Skin of body (tissue), 2 donors: ENCODE results near the gene CHGA. TPM values are rescaled to one million over a fixed set of nuclear protein-coding genes. Genes with fewer than 3 reads are reported as not detected.

ENCODE experiments used
- DNase-seq: peaks from one replicate; lab custom pipeline; 2025; lab: John Stamatoyannopoulos, UW
- total RNA-seq: library from RNA; depleted of rRNA; stranded (reverse); fragments of >200 nt; gene quantifications from one replicate; pipeline ENCODE4 v1.2.3, GENCODE V29; 2014

Gene CHGA
- total RNA-seq, 1 donor from 2014 or later: 0.69 TPM

DNA sequence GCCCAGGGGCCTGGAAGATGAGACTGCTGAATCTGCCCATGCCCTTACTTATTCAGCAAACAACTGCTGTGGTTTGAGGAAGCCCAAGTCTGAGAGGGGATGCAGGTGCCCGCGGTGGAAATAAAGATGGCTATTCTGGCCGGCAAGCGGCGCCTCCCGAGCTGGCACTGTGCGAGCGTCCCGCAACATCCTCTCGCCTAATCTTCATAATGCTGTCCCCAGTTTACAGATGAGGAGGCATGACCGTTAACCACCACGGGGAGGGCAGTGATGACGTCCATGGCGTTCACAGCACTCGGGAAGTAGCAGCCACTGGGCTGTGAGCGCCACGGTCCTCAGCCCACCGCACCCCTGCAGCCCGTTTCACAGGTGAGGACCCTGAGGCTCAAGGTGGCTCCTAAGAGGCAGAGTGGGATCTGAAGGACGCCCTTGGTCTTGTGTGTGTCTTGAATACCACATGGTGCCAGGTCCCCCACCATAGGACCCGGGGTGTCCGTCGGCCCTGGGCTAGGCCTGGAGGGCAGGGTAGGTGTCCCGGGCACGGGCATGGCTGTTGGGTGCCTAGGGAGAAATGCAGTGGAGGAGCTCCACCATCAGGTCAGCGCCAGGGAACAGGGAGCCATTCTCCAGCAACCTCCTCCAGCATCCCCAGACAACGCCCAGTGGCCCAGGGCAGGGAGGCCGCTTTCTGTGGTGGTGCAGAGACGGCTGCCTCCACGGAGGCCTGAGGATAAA, 20.2 kb downstream of the CHGA start:
- DNase-seq: no peak

DNA sequence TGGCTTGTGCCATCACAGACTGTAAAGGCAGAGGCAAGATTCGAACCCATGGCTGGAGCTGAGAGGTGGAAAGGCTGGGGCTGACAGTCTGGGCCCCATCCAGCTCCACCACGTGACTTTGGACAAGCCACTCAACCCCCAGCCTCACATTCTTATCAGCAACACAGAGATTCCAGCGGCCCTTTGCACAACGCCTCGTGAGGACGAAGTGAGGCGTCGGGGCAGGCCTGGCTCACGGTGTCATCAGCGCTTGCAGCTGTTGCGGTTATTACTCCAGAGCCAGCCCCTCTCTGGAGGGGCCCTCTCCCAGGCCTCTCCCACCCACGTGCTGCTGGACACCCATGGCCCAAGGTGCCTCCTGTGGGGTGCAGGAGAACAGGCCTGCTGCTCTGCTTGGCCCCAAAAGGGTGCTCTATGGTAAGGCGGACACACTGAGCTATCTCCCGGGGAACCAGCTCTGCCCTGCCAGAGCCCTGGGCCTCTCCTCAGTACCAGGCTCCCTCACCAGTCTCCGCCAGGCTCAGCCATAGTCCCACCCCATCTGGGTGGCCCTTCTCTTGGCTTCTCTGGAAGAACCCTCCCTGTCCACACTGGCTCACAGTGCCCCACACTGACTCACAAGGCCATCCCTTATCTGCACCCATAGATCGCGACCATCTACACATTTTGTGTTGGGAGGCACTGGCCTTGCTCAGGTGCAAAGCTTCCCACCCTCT, 21.1 kb downstream of the CHGA start:
- DNase-seq: no peak

DNA sequence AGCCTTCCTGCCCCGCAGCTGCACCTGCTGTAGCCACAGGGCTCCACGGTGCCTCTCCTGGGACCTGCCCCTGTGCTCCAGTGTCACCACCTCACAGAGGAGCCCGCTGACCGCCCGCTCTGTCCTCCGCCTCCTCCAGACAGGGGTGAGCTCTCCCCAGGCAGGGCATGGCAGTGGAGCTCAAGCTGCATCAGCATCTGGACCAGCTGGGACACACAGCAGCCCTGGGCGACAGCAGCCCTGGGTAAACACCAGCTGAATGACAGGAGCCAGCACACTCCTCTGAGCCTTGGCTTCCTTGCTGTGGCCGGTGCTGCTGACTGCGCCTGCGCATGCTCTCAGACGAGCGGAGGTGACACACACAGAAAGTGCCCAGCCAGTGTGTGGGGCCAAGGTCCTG, 22.0 kb downstream of the CHGA start:
- no peak for DNase-seq

DNA sequence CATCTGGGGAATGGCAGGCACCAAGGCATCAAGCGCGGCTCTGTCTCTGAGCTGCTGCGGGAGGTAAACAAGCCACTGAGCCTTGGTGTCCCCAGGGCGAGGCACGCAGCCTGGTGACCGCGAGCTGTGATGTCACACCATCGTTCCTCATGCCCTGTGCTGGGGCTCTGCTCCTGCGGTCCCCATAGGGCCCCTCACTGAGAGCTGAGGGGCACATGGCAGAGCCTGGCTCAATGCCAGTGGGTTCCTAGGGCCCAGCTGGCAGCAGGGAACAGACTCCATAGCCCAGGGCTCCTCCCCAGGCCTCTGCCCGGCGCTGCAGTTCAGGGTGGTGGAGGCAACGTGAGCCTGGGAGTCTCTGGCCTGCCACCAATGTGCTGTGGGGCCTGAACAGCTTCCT, 22.6 kb downstream of the CHGA start:
- no peak for DNase-seq

DNA sequence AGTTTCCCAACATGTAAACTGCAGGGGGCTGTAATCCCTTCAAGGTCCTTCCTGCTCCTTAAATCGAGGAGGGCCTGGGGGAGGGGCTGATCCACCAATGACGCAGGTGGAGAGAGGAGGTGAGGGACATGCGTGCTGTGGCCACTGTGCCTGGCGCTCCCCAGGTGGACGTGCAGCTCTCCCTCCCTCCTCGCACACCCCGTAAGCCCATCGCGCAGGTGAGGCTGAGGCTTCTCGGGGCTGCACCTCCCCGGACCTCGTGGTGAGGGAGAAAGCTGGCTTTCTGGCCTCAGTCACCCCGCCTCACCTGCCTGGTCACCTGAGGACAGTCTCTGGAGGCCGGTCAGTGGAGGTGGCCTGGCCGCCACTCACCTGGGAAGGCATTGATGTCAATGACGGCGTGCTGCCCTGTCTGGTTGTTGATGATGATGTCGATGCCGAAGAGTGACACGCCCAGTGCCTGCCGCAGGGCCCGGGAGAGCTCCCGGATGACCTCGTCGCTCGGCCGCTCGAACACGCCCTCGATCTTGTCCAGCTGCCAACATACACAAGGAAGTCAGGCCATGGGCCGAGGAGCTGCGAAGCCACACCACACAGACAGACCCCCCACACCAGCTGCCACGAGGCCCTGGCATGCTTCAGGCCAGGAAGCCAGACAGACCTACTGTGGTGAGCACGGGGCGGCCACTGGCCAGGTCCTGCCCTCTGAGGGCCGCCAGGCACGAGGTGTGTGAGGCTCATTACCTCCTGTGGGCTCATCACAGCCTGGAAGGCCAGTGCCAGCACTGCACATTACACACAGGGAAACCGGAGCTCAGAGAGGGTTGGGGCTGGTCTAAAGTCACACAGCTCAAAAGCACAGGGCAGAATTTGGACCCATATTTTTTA, 23.3 kb downstream of the CHGA start:
- DNase-seq: no peak

- DNase-seq: no peak
These were observed 24.0 kb downstream of the CHGA start for GRCh38 chr14:92946847-92947545.

- DNase-seq: no peak
These were observed 25.7 kb downstream of the CHGA start for GRCh38 chr14:92948647-92949046.

GRCh38 chr14:92949496-92950192, 26.7 kb downstream of the CHGA start:
- no peak for DNase-seq

DNA sequence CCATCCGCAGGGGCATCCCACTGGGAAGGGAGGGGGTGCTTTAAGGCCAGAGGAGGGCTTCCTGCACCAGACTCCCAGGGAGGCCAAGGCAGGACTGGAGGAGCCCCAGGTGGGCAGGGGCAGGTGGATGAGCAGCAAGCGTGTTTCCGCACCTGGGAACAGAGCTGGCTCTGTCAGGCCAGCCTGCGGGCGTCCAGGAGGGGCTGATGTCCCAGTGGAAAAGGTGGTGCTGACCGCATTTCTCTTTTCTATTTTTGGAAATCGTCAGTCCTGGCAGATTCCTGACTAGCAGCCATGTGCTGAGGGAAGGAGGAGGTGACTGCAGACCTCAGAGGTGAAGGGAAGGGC, 27.2 kb downstream of the CHGA start:
- no peak for DNase-seq

DNA sequence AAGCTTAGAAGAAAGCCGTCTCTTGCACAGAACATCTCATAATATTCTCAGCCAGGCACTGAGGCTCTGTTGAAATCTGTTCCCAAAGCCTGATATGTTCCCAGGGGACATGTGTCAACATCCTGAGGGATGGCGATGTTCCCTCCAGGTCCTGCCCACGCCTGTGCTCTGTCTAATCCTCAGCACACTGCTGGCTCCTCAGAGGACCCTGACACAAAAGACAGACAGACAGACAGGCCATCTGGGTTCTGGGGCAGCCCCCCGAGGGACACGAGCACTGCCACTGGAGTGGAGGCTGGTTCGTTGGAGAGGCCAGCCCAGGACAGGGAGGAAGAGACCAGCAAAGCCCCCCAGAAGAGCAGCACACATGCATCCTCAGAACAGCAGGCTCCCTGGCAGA, 27.8 kb downstream of the CHGA start:
- DNase-seq: no peak

DNA sequence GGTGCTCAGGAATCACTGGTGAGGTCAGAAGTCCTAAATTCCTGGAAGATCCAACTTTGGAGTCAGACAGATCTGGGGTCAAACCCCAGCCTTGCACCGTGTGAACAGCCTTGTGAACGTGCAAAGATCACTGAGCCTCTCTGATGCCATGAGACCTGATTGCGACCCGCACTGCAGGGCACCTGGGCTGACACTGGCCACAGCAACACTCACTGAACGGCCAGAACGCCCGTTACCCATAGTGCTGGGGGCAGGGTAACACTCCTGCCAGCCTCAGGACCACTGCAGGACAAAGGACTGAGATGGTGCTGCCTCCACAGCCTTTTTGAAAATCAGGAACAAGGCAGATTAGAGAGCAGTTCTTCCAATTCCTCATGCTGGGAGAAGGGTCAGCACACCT, 28.3 kb downstream of the CHGA start:
- DNase-seq: no peak

DNA sequence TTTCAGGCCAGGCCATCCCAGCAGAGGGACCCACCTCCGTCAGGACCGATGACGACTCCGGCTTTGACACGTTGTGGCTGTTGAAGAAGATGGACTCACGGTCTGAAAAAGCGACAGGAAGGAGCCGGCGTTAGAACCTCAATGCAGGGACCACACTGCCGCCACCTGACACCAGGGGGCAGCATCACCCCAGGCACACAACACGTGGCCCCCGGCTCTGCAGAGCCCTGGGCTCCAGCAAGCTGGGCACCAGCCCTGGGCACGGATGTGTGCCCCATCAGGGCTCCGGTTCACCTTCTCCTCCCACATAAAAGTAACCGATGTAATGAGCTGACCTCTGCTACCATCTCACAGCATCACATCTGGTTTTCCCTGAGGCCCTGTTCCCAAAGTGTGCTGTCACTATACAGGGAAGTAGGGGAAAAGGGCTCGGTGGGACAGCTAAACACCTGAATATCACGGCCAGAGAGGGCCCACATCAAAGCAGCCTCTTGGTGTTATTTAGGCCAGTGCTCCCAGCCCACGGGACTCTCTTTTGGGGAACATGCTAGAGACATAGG, 29.0 kb downstream of the CHGA start:
- peak; percentile 27 for DNase-seq

GRCh38 chr14:92952481-92953298, 29.7 kb downstream of the CHGA start:
- no peak for DNase-seq

DNA sequence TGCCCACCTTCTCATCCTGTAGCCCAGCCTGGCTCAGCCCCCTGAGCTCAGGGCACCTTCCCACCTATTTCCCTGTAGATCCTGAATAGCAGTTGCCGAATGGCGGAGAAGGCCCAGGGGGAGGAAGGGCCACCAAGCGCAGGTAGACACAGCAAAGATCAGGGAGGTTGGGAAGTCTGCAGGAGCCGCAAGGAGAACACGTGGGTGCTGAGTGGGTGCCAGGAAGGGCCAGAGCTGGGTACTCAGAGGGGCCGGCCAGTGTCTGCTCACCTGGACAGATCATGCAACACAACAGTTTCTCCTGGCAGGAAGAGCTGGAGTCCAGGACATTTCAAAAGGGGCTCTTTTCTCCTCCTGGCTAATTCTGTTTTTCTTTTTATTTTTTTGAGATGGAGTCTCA, 30.6 kb downstream of the CHGA start:
- no peak for DNase-seq

DNA sequence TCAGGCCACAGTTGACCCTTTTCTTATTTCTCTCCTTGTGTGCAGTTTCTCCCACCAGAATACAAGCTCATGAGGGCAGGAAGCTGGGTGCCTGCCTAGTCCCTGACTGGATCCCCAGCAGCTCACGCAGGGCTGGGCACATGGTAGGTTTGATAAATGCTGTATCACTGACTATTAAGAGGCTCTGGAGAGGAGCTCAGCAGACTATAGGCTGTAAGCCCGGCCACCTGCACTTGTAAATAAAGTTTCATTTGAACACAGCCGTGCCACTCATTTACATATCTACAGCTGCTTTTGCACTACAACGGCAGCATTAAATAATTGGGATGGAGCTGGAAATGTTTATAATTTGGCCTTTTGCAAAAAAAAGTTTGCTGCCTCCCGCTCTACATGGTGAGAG, 32.0 kb downstream of the CHGA start:
- no peak for DNase-seq

- no peak for DNase-seq
These were observed 32.4 kb downstream of the CHGA start for GRCh38 chr14:92955381-92955780.

- no peak for DNase-seq
These were observed 34.0 kb downstream of the CHGA start for GRCh38 chr14:92956961-92957360.

- no peak for DNase-seq
These were observed 35.6 kb downstream of the CHGA start for GRCh38 chr14:92958373-92959188.

DNA sequence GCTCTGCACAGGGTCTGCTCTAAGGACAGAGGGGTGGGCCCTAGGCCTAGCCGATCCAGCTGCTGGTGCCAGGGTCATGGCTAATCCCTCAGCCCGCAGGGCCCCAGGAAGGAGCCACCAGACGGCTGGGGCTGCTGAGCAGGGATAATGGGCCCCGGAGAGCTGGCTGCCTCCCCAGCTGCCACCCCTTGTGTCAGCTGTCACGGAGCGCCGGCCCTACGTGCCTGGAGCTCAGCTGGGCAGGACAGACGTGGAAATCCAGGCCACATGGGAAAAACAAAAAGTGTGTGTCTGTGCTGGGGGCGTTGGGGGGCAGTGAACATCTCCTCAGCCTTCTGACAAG, 36.2 kb downstream of the CHGA start:
- DNase-seq: no peak
